HUES64 (cell line): ENCODE measurements around the gene CROCC2.

Experiments used
- H3K27ac ChIP-seq: 2 replicates; pipeline ENCODE4 v1.7.0; 2013; ENCODE audit warnings: low read depth, low read length, inconsistent platforms
- H3K27me3 ChIP-seq: 2 replicates; pipeline ENCODE4 v1.6.1; 2013; ENCODE audit warnings: mild to moderate bottlenecking, low read length; ENCODE audit not compliant: insufficient read depth
- H3K36me3 ChIP-seq: 2 replicates; pipeline ENCODE4 v1.6.1; 2013; ENCODE audit warnings: mild to moderate bottlenecking, low read length; ENCODE audit not compliant: insufficient read depth
- H3K4me1 ChIP-seq: 2 replicates; pipeline ENCODE4 v1.6.1; 2013; ENCODE audit warnings: mild to moderate bottlenecking, low read length, moderate library complexity; ENCODE audit not compliant: insufficient read depth
- H3K4me3 ChIP-seq: 2 replicates; pipeline ENCODE4 v1.5.1; 2013; ENCODE audit warnings: mild to moderate bottlenecking, low read length, moderate library complexity
- H3K9ac ChIP-seq: 2 replicates; pipeline ENCODE4 v1.6.1; 2013; ENCODE audit warnings: mild to moderate bottlenecking, low read depth, low read length
- H3K9me3 ChIP-seq: 2 replicates; pipeline ENCODE4 v1.6.1; 2013; ENCODE audit warnings: low read depth, low read length; ENCODE audit not compliant: insufficient read depth
- WGBS: fragments of 150-250, 120-280 bp; methylation state at CpG from one replicate; pipeline ENCODE4 v1.1.7; 2013; ENCODE audit warnings: missing lambda C conversion rate; 5-methylcytosine and 5-hydroxymethylcytosine counted together

CROCC2 gene

DNA sequence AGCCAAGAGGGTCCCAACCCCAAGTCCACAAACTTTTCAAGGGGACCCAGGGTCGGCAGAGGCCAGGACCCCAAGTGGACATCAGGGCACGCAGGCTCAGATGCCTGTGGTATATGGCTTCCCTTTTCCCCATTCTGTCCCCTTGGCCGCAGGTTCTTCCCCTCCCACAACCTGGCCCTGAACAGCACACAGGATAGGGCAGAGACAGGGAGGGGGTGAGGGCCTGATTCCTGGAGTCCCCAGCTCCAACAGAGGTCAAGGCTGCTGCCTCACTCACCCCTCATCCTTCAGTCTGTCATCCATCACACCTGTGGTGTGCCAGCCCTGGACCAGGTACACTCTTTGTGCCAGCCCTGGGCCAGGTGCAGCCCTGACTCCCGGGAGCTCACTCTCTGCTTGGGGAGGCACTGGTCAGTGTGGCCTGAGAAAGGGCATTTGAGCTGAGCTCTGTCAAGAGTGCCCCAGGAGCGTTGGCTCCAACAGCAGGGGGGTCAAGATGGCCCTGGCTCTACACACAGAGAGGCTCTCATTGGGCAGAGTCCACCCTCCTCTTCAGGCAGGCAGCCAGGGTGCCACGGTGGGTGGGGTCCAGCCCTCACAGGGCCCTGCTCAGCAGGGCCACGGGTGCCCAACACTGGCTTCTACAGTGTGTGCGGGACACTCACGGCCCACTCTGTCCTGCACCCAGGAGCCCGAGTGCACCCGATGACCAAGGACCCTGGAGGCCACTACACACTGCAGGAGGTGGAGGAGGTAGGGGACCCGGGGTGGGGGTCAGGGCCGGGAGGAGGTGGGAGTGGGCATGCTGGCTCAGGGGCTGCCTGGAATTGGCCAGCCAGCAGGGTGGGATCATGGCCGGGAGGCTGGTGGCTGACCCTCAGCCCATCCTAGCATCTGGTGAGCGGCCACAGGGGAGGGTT, 35.9 kb upstream of the CROCC2 start:
- Histone ChIP-seq H3K4me1 (no peaks in the 10 kb centered on the region), H3K9me3 (no peaks in the 10 kb centered on the region), H3K9ac (no peak overlapping the region), H3K4me3 (no peak overlapping the region), H3K27ac (no peak overlapping the region), H3K36me3 (no peaks in the 10 kb centered on the region), H3K27me3 (no peaks in the 10 kb centered on the region)
- WGBS = 94% methylated on average over 15 of the region's 15 CpGs

GRCh38 chr2:240871071-240871958, 34.8 kb upstream of the CROCC2 start:
- H3K4me1 ChIP-seq = no peaks in the 10 kb centered on the region
- no peaks in the 10 kb centered on the region for H3K9me3 ChIP-seq
- no peaks in the 10 kb centered on the region for H3K27me3 ChIP-seq
- H3K4me3 ChIP-seq = no peak overlapping the region
- H3K9ac ChIP-seq = no peak overlapping the region
- H3K27ac ChIP-seq = no peak overlapping the region
- H3K36me3 ChIP-seq = no peaks in the 10 kb centered on the region
- 93% methylated on average over 16 of the region's 16 CpGs for WGBS

GRCh38 chr2:240872317-240873097, 33.6 kb upstream of the CROCC2 start:
- WGBS = 92% methylated on average over 17 of the region's 17 CpGs

DNA sequence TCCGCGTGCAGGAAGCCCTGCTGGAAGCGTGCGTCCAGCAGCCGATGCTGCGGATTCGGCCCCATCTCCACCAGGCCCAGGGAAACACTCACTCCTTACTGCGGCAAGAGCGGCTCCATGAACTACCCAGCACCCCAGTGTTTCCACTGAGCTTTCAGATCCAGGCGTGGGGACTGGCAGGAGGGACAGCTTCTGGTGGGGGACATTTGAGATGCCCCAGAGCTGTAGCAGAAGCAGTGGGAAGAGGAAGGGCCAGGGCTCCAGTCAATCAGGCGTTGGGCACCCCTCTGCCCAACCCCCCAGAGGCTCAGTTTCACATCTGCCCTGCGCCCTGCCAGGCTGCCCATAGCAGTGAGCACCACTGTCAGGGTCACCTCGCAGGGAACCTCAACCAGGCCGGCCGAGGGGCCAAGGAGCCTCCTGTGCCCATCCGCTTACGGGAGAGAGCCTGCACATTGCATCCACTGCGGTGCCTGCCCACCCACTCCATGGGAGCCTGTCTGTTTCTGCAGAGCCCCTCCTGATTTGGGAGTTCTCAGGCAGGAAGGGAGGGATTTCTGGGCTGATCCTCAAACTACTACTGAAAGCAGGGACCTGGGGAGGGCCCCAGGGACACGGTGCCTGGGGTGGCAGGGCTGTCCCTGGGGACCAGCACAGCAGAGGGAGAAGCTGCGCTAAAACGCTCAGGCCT, 32.9 kb upstream of the CROCC2 start:
- H3K36me3 ChIP-seq = no peaks in the 10 kb centered on the region
- 93% methylated on average over 21 of the region's 21 CpGs for WGBS
- no peaks in the 10 kb centered on the region for H3K4me1 ChIP-seq
- H3K4me3 ChIP-seq = no peak overlapping the region
- no peak overlapping the region for H3K27ac ChIP-seq
- H3K9me3 ChIP-seq = no peaks in the 10 kb centered on the region
- no peaks in the 10 kb centered on the region for H3K27me3 ChIP-seq
- H3K9ac ChIP-seq = no peak overlapping the region

More at GRCh38 chr2:240872317-240873097, 33.6 kb upstream of the CROCC2 start:
- Histone ChIP-seq H3K4me3 (no peak overlapping the region), H3K36me3 (no peaks in the 10 kb centered on the region), H3K27ac (no peak overlapping the region), H3K4me1 (no peaks in the 10 kb centered on the region), H3K27me3 (no peaks in the 10 kb centered on the region), H3K9ac (no peak overlapping the region), H3K9me3 (no peaks in the 10 kb centered on the region)

GRCh38 chr2:240873805-240874714, 32.1 kb upstream of the CROCC2 start:
- Histone ChIP-seq H3K4me1 (no peaks in the 10 kb centered on the region), H3K4me3 (no peak overlapping the region), H3K27ac (no peak overlapping the region), H3K36me3 (no peaks in the 10 kb centered on the region), H3K9me3 (no peaks in the 10 kb centered on the region), H3K27me3 (no peaks in the 10 kb centered on the region), H3K9ac (no peak overlapping the region)
- WGBS = 88% methylated on average over 33 of the region's 33 CpGs

DNA sequence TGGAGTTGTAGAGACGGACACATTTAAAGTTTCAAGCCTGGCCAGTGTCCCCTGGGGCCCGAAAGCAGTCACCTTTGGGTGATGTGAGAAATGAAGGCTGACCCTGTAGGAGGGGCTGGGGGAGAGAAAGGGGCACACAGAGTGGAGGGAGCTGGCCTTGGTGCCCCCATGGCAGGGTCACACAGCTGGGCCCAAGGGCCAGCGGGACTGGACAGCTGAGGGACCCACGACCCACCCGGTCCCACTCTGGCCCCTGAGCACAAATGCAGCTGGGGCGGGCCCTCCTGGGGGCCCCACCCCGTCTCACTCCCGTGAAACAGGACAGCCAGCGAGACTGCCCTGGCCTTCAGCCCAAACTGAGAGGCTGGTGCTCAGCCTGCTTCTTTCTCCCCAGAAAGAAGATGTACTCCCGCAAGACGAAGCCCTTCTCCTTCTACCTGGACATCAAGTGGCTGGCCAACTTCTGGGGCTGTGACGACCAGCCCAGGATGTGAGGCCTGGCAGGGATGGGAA, 31.4 kb upstream of the CROCC2 start:
- H3K4me3 ChIP-seq = no peak overlapping the region
- H3K27ac ChIP-seq = no peak overlapping the region

GRCh38 chr2:240875228-240876034, 30.7 kb upstream of the CROCC2 start:
- Histone ChIP-seq H3K27ac (no peak overlapping the region), H3K27me3 (no peaks in the 10 kb centered on the region), H3K9ac (no peak overlapping the region), H3K4me3 (no peak overlapping the region), H3K9me3 (no peaks in the 10 kb centered on the region), H3K36me3 (no peaks in the 10 kb centered on the region), H3K4me1 (no peaks in the 10 kb centered on the region)
- WGBS = 94% methylated on average over 22 of the region's 22 CpGs

More for the DNA sequence above, 31.4 kb upstream of the CROCC2 start:
- no peaks in the 10 kb centered on the region for H3K27me3 ChIP-seq
- 92% methylated on average over 12 of the region's 12 CpGs for WGBS
- no peaks in the 10 kb centered on the region for H3K9me3 ChIP-seq
- no peak overlapping the region for H3K9ac ChIP-seq
- no peaks in the 10 kb centered on the region for H3K4me1 ChIP-seq
- H3K36me3 ChIP-seq = no peaks in the 10 kb centered on the region

- Histone ChIP-seq H3K27me3 (no peaks in the 10 kb centered on the region), H3K27ac (no peak overlapping the region), H3K36me3 (no peaks in the 10 kb centered on the region), H3K4me1 (no peaks in the 10 kb centered on the region), H3K4me3 (no peak overlapping the region), H3K9ac (no peak overlapping the region), H3K9me3 (no peaks in the 10 kb centered on the region)
- WGBS = 79% methylated on average over 7 of the region's 7 CpGs
Observed at GRCh38 chr2:240876035-240876474, 30.1 kb upstream of the CROCC2 start.
